SK-N-MC (cell line): ENCODE measurements around the gene FAM162B.

ENCODE experiments used
- EZH2 ChIP-seq: fragments of 200-600 bp; sonication (generic); IDR thresholded peaks from one replicate; pipeline ENCODE4 v1.6.1; 2017; ENCODE audit warnings: antibody characterized with exemption
- FOXP2 ChIP-seq: optimal IDR thresholded peaks from 2 replicates; pipeline ENCODE3; 2011; ENCODE audit warnings: mild to moderate bottlenecking, moderate library complexity; ENCODE audit not compliant: insufficient read depth; ENCODE audit errors: extremely low read length, control extremely low read depth
- POLR2AphosphoS5 ChIP-seq: IDR thresholded peaks from 2 replicates; pipeline ENCODE4 v1.6.1; 2012; ENCODE audit warnings: mild to moderate bottlenecking, low read depth, low read length, borderline replicate concordance

DNA sequence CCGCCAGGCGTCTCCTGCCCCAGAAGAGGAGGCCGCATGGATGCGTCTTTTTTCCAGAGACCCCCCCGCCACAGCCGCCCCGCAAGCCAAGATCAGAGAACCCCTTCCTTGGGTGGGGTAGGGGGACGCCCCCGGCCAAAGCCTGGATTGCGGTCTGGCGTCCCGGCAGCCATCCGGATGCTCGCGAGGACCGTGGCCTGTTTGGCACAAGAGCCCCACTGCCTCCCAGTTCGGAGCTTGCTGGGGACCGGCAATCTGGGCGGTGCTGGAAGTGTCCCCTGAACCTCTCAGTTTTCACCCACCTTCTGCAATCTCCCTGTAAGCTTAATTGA lies 924 bp downstream of the FAM162B start:
- no peak for TF ChIP-seq POLR2AphosphoS5
- TF ChIP-seq EZH2 = no peak
- TF ChIP-seq FOXP2 = no peak
